OCI-LY7 (cell line): ENCODE measurements around the gene HS3ST4.

Experiments used
- CTCF ChIP-seq: fragments of 200-600 bp; sonication (generic); conservative IDR thresholded peaks from 2 replicates; pipeline ENCODE4 v1.5.1; 2014; ENCODE audit warnings: mild to moderate bottlenecking, antibody characterized with exemption, low read length, moderate library complexity, mixed read lengths
- EZH2phosphoT487 ChIP-seq: fragments of 200-600 bp; sonication (generic); IDR thresholded peaks from 2 replicates; pipeline ENCODE4 v1.6.1; 2018; ENCODE audit warnings: low read depth, borderline replicate concordance, mild to moderate bottlenecking, mixed run types, antibody characterized with exemption, low read length, moderate library complexity, mixed read lengths

- no peak for TF ChIP-seq CTCF
- no peak for TF ChIP-seq EZH2phosphoT487
Measured at GRCh38 chr16:26071101-26071866, 379.5 kb downstream of the HS3ST4 start.
